H1 (cell line): Measurements from ENCODE around the gene DAO. TPM values are rescaled to one million over a fixed set of nuclear protein-coding genes. Genes with fewer than 3 reads are reported as not detected.

ENCODE experiments used
- CEBPB ChIP-seq: IDR thresholded peaks from 2 replicates; pipeline ENCODE4 v1.6.1; 2012; ENCODE audit warnings: low read depth, low read length
- EP300 ChIP-seq, 2 experiments: IDR thresholded peaks; 1 replicate in 1 of 2; 2 replicates in 1 of 2; pipeline ENCODE4 v1.6.1; 2011 to 2012; ENCODE audit warnings: low read depth in 2 of 2, low read length in 2 of 2, mild to moderate bottlenecking in 2 of 2, borderline replicate concordance in 1 of 2, inconsistent platforms in 1 of 2, moderate library complexity in 1 of 2
- RFX5 ChIP-seq: IDR thresholded peaks from 2 replicates; pipeline ENCODE4 v1.6.1; 2011; ENCODE audit warnings: low read depth, low read length, improper control_type of control experiment, borderline replicate concordance
- SIX5 ChIP-seq: IDR thresholded peaks from 2 replicates; pipeline ENCODE4 v1.6.1; 2011; ENCODE audit warnings: mild to moderate bottlenecking, low read depth, low read length
- USF2 ChIP-seq: IDR thresholded peaks from 2 replicates; pipeline ENCODE4 v1.6.1; 2011; ENCODE audit warnings: low read length, improper control_type of control experiment
- polyA plus RNA-seq, 7 experiments: library from polyadenylated mRNA; depleted of rRNA in 3 of 7; stranded (reverse) in 5 of 7; unstranded in 2 of 7; fragments of >200 nt in 5 of 7; fragments of 200-250 nt in 2 of 7; gene quantifications; 1 replicate in 5 of 7; 2 replicates in 1 of 7; 4 replicates in 1 of 7; pipeline versions ENCODE4 v1.2.1 to v1.2.3, GENCODE V29; 2011 to 2013; ENCODE audit warnings: missing spikeins in 2 of 7, mixed read lengths in 2 of 7
- total RNA-seq: library from RNA; stranded (reverse); fragmentation: NEBNext Ultra II Directional; extraction: Animal tissue kit (Norgen Biotek cat#: 25700); gene quantifications from 2 replicates; pipeline ENCODE4 v1.2.1, GENCODE V29; 2021

Gene DAO
- total and polyA plus RNA-seq, 2 of the 8 experiments (the other 6 are each of a cell fraction or from before 2014, with no cell fraction given): not detected

DNA sequence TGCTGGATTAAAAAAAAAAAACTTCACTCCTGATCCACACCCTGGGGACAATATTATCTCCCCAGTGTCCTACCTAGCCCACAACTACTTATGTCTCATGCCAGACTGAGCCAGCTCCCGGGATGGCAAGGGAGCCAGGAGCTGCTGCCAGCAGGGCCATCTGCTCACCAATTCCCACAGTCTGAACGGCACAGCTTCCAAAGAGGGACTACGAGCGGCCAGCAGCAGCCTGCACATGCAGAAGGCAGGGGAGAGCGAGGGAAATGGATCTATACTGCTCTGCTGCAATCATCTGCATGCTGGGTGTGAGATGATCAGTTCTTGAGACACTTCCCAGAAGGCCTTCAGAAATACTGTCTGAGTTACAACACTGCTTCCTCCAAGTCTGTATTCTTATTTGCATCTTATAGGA, 33.6 kb upstream of the DAO start (continued):
- TF ChIP-seq USF2 (no peak), CEBPB (no peak), EP300 (IDR thresholded peaks at IDR 0.05; ENCODE audit: borderline replicate concordance in 1 of 2, low read depth in 2 of 2, low read length in 2 of 2) (no peak), RFX5 (no peak), SIX5 (no peak)
